NCI-H524 (cell line): ENCODE data around the gene NEDD4L.
A peak's percentile ranks its signal among the peaks of the same experiment; 100 is the strongest.

Experiments used
- DNase-seq, 2 experiments: peaks; one replicate each; lab custom pipeline; 2025; lab: John Stamatoyannopoulos, UW

Gene NEDD4L

GRCh38 chr18:58183226-58183625 is 139.2 kb downstream of the NEDD4L start:
- DNase-seq = no peak

GRCh38 chr18:58186258-58186948 is 142.4 kb downstream of the NEDD4L start:
- DNase-seq = no peak

- DNase-seq = no peak
Measured at GRCh38 chr18:58187674-58188073, 143.6 kb downstream of the NEDD4L start.

DNA sequence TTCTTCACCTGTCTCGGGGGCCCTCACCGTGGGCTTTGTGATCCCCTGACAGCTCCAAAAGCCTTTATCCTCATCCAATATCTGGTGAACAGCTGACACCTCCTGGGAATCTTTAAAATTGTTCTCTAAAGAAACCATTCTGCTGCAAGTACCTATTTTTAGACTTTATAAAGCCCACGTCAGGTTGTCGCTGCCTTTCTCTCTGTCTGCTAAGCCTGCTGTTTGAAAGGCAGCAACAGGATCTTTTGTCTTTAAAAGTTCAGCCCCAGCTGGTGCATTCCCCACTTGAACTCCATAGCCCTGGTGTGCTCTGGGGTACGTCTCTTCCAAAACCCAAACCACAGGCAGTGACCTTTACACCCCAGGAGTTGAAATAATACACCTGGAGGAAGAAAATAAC is 145.0 kb downstream of the NEDD4L start:
- no peak for DNase-seq

GRCh38 chr18:58190842-58191530 is 147.0 kb downstream of the NEDD4L start:
- no peak for DNase-seq

GRCh38 chr18:58191626-58192025 is 147.6 kb downstream of the NEDD4L start:
- no peak for DNase-seq

DNA sequence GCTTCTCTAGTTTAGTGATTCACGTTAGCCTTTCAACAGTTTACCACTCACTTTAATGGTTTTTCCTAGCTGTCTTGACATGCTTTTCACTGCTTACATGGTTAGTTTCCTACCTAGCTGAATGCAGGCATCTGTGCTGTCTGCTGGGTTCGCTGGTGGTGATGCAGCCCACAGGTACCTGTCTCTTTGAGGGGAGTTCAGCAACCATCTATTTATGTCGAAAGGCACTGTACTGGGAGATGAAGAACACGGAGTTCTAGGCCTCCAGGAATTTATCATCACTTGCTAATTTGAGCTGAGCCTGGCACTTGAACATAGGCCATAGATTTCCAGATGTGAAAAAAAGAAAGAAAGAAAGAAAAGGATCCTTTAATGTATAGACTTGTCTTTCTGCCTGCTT is 148.5 kb downstream of the NEDD4L start:
- DNase-seq = no peak

- DNase-seq = peak in 1 of 2 experiments; percentile 26
Measured at GRCh38 chr18:58194028-58194427, 150.0 kb downstream of the NEDD4L start.

DNA sequence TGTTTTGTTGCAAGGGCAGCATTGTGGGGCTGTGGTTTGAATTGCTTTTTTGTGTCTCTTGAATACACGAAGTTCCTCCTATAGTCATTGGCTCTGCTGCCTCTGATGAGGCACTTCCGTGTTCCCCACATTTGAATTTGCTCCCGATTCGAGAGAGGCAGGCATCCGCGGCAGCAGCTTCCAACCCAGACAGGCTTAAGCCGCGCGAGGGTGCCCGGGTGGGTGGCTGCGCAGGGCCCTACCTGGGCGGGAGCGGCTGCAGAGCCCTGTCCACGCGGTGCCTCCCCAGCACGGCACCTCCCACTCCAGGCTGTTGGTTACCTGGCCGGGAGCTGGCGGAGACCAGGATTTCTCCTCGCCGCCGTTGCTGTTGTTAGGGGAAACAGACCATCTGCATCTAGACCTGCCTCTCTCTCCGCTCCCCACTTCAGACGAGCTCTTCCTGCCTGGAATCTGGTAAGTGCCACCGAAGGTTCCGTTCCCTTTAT is 151.3 kb downstream of the NEDD4L start:
- DNase-seq = peak; percentile 61 to 74

- no peak for DNase-seq
Measured at GRCh38 chr18:58196164-58196563, 152.1 kb downstream of the NEDD4L start.

DNA sequence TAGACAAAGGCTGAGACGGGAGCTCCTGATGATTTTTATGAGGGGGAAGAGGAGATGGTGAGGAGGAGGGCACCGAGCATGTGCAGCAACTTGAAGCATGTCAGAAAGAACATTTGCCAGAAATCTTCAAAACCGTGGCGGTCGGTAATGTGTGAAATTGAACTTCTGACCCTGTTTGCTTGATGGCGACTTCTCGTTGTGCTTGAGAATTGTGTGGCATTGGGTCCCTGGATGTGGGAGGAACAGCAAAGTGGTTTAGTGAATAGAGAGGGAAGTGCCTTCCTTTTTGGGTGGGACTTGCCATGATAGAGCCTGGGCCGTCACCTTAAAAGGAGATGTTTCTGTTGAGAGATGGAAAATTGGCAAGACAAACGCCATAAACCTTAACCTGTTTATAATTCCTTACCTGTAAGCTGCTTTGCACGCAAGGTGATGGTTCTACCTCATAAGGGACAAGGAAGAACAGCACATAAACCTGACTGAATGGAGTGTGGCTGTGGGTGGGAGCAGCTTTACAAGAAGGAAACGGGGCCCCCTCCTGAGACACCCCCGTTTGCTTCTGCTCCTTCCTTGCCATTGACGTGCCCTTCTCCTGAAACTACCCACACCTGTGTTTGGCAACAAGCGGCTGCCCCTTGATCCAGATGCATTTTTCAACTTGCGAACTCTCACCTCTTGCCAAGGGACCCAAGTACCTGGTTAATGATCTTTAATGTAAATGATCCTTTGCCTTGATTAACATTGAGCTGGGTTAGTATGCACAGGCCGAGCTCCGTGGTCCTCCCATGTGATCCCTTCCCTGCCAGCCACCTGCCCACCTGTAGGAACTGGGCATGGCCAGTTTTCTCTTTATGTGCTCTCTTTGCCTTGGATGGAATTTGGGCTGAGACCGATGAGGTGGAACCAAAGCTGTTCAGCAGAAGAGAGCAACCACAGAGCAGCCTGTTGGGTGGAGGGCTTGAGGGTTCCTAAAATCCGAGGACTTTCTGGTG is 153.2 kb downstream of the NEDD4L start:
- no peak for DNase-seq

GRCh38 chr18:58201268-58201667 is 157.2 kb downstream of the NEDD4L start:
- DNase-seq = no peak

DNA sequence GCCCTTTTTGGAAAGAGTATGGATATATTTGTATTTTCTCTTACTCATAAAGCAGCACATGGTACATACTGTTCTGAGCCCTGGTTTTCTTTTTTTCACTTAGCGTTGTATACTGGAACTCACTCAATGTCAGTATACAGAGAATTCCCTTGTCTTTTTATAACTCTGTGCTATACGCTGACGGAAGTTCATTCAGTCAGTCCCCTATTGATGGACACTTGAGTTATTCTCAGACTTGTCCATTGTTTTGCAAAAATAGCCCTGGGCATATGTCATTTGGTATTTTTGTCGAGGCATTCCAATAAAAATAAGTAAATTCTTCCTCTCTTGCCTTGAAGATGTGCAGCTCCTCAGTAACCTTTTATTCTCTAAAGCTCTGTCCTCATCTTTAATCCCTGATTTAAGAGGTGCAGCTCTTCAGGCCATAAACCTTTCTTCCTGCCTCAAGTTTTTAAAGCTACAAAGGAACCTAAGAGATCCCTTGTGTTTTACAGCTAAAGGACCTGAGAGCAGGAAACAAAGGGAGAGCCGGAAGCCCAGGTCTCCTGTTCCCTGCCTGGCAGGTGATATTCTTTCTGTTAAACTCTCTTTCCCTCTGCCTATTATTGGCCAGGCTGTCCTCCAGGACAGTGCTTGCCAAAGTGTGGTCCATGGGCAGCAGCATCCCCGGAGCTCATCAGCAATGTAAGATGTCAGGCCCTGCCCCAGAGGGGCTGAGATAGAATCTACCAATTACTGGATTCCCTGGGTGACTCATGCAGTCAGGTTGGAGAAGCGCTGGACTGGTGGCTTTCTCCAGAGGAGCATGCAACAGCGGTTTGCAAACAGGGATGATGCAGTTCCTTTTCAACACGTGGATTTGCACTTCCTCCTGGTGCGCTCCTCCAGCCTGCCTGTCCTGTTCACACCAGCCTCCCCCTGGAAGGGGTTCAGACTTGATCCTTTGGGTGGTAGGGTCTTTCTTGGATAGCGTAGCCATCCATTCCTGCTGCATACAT is 158.0 kb downstream of the NEDD4L start:
- no peak for DNase-seq

DNA sequence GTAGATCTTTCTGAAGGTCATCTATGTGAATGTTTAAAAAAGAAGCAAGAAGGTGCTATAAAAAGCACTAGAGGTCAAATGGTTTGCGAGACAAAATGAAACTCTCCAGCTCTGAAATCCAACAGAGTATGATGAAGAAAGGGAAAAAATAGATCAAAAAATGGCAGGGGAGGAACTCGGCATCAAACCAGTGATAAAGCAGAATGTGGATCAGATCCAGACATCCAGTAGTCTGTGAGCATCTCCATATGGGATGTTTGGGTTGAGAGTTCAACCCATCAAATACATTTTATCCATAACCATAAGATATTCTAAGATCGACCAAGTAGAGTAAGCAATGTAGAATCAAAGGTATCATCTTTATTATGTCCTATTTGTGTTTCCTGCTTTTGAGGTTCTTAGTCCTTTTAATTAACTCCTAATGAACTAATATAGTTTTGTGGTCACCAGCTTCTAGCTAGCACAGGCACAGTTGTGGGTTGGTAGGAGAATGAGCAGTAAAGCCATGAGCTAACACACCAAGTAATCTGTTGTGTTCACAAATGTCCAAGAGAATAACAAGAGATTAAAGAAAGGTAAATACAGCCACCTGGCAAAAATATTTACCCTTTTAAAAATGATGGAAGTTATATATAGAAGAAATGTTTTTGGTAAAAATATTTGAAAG is 160.9 kb downstream of the NEDD4L start:
- no peak for DNase-seq

- DNase-seq = no peak
Measured at GRCh38 chr18:58205443-58206160, 161.6 kb downstream of the NEDD4L start.

- DNase-seq = no peak
Measured at GRCh38 chr18:58207520-58208152, 163.6 kb downstream of the NEDD4L start.

GRCh38 chr18:58208207-58208932 is 164.3 kb downstream of the NEDD4L start:
- DNase-seq = peak in 1 of 2 experiments; percentile 36

GRCh38 chr18:58209326-58209725 is 165.3 kb downstream of the NEDD4L start:
- DNase-seq = no peak

- no peak for DNase-seq
Measured at GRCh38 chr18:58211510-58211909, 167.5 kb downstream of the NEDD4L start.
